Measurements from ENCODE around the gene SCN5A.

DNA sequence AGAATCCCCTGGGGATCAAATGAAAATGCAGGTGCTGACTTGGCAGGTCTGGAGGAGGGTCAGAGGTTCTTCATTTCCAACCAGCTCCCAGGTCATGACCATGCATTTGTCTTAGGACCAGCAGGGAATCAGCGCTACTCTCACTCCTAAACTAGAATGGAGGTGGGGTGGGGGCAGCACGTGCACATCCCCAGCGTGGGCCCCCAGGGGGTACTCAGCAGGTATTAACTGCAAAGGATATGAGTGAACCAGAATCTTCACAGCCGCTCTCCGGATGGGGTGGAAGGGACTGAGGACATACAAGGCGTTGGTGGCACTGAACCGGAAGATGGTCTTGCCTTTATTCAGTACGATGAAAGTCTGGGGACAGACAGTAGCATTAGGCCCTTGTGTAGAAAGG is 19.4 kb downstream of the SCN5A start:
- TF ChIP-seq CTCF (IDR thresholded peaks at IDR 0.05) (no peak), POLR2A (IDR thresholded peaks at IDR 0.05) (no peak), EP300 (IDR thresholded peaks at IDR 0.05) (no peak)
